Mesenchymal stem cell (in vitro differentiated cells and primary cell): Measurements from ENCODE around the gene JMY.

Experiments
- DNase-seq: peaks from one replicate; pipeline ENCODE4 v3.0.0-alpha.2; 2013
- H2AFZ ChIP-seq: one replicate; pipeline ENCODE4 v1.6.1; 2013; ENCODE audit warnings: low read depth, mild to moderate bottlenecking, control low read depth, inconsistent platforms, low read length, moderate library complexity
- H2AK5ac ChIP-seq: 2 replicates; pipeline ENCODE4 v1.6.1; 2013; ENCODE audit warnings: low read length, moderate library complexity, mild to moderate bottlenecking, inconsistent platforms; ENCODE audit not compliant: severe bottlenecking
- H2BK120ac ChIP-seq: one replicate; pipeline ENCODE4 v1.6.1; 2013; ENCODE audit warnings: low read depth, mild to moderate bottlenecking, inconsistent platforms, low read length, moderate library complexity
- H2BK12ac ChIP-seq, 2 experiments: one replicate each; pipeline ENCODE4 v1.6.1; 2013; ENCODE audit warnings: inconsistent platforms in 2 of 2, low read length in 2 of 2, mild to moderate bottlenecking in 2 of 2, moderate library complexity in 2 of 2, control low read depth in 1 of 2
- H2BK15ac ChIP-seq: one replicate; pipeline ENCODE4 v1.6.1; 2013; ENCODE audit warnings: mild to moderate bottlenecking, low read depth, inconsistent platforms; ENCODE audit not compliant: poor library complexity, severe bottlenecking
- H2BK5ac ChIP-seq: 2 replicates; pipeline ENCODE4 v1.6.1; 2013; ENCODE audit warnings: low read depth, mild to moderate bottlenecking, low read length, control low read depth, inconsistent platforms; ENCODE audit not compliant: poor library complexity, severe bottlenecking
- H3K14ac ChIP-seq, 2 experiments: one replicate each; pipeline ENCODE4 v1.6.1; 2013; ENCODE audit warnings: inconsistent platforms in 2 of 2, low read length in 2 of 2, control low read depth in 1 of 2, mild to moderate bottlenecking in 1 of 2, moderate library complexity in 1 of 2
- H3K18ac ChIP-seq, 2 experiments: one replicate each; pipeline ENCODE4 v1.6.1; 2013; ENCODE audit warnings: inconsistent platforms in 2 of 2, low read length in 2 of 2, control low read depth in 1 of 2, low read depth in 1 of 2, mild to moderate bottlenecking in 1 of 2
- H3K23ac ChIP-seq, 2 experiments: one replicate each; pipeline ENCODE4 v1.6.1; 2013; ENCODE audit warnings: inconsistent platforms in 2 of 2, low read length in 2 of 2, mild to moderate bottlenecking in 2 of 2, moderate library complexity in 2 of 2, control low read depth in 1 of 2
- H3K27ac ChIP-seq: 2 replicates; pipeline ENCODE4 v1.5.1; 2013; ENCODE audit warnings: mild to moderate bottlenecking, moderate library complexity, low read length, control low read depth, inconsistent platforms; ENCODE audit not compliant: poor library complexity, severe bottlenecking
- H3K27me3 ChIP-seq, 2 experiments: 2 replicates each; pipeline versions ENCODE4 v1.6.1 to v1.7.0; 2013; ENCODE audit warnings: low read length in 2 of 2, mild to moderate bottlenecking in 2 of 2, moderate library complexity in 2 of 2, control low read depth in 1 of 2, inconsistent platforms in 1 of 2; ENCODE audit not compliant: control insufficient read depth in 1 of 2, insufficient read depth in 1 of 2
- H3K36me3 ChIP-seq, 2 experiments: 2 replicates each; pipeline versions ENCODE4 v1.6.1 to v1.7.0; 2013; ENCODE audit warnings: low read length in 2 of 2, control low read depth in 1 of 2, inconsistent platforms in 1 of 2, low read depth in 1 of 2, mild to moderate bottlenecking in 1 of 2; ENCODE audit not compliant: insufficient read depth in 2 of 2, control insufficient read depth in 1 of 2
- H3K4ac ChIP-seq, 2 experiments: one replicate each; pipeline ENCODE4 v1.6.1; 2013; ENCODE audit warnings: inconsistent platforms in 2 of 2, low read length in 2 of 2, mild to moderate bottlenecking in 2 of 2, moderate library complexity in 2 of 2, control low read depth in 1 of 2, low read depth in 1 of 2
- H3K4me1 ChIP-seq: 2 replicates; pipeline ENCODE4 v1.6.1; 2013; ENCODE audit warnings: low read depth, low read length, control low read depth; ENCODE audit not compliant: control insufficient read depth, insufficient read depth
- H3K4me2 ChIP-seq: 2 replicates; pipeline ENCODE4 v1.6.1; 2013; ENCODE audit warnings: low read length, mild to moderate bottlenecking, inconsistent platforms; ENCODE audit not compliant: poor library complexity, severe bottlenecking
- H3K4me3 ChIP-seq, 2 experiments: 2 replicates each; pipeline versions ENCODE4 v1.5.1 to v1.7.0; 2013; ENCODE audit warnings: low read length in 2 of 2, mild to moderate bottlenecking in 2 of 2, control low read depth in 1 of 2, low read depth in 1 of 2; ENCODE audit not compliant: insufficient read depth in 1 of 2
- H3K79me1 ChIP-seq: replicated peaks from 2 replicates; pipeline ENCODE4 v1.6.1; 2013; ENCODE audit warnings: mild to moderate bottlenecking, control low read depth, low read length, inconsistent platforms; ENCODE audit not compliant: poor library complexity, severe bottlenecking
- H3K9ac ChIP-seq: 2 replicates; pipeline ENCODE4 v1.7.0; 2013; ENCODE audit warnings: mild to moderate bottlenecking, low read length, moderate library complexity
- H3K9me3 ChIP-seq: 2 replicates; pipeline ENCODE4 v1.7.0; 2013; ENCODE audit warnings: mild to moderate bottlenecking, low read length; ENCODE audit not compliant: control insufficient read depth
- H4K8ac ChIP-seq: one replicate; pipeline ENCODE4 v1.6.1; 2013; ENCODE audit warnings: inconsistent platforms, mild to moderate bottlenecking, low read length, moderate library complexity
- H4K91ac ChIP-seq: one replicate; pipeline ENCODE4 v1.6.1; 2013; ENCODE audit warnings: mild to moderate bottlenecking, low read length, inconsistent platforms
- WGBS: methylation state at CpG from one replicate; pipeline ENCODE4 v1.1.7; 2013; ENCODE audit warnings: mixed read lengths; 5-methylcytosine and 5-hydroxymethylcytosine counted together

Gene JMY

DNA sequence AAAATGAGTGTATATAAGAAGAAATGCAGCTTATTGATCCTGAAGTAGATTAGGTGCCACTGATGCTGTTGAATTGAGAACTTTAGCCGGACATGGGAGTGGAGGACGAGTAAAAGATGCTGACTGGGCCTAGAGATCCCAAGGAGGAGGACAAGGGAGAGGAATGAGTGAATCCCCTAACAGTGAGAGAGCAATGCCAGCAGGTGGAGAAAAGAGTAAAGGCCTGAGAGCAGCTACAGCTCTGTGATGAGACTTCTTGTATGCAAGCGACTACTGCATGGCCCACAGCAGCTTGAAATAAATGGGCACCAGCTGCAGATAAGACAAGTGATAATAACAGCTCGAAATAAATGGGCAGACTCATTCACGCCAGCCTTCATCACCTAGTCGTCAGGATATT is 44.5 kb upstream of the JMY start:
- H3K4me2 ChIP-seq, result no peak overlapping the region
- no peak overlapping the region for H3K27ac ChIP-seq
- no peak overlapping the region for H3K18ac ChIP-seq
- H4K91ac ChIP-seq, result no peak overlapping the region
- no peaks in the 10 kb centered on the region for H3K4me1 ChIP-seq
- no peak overlapping the region for H2BK12ac ChIP-seq
- no peaks in the 10 kb centered on the region for H3K36me3 ChIP-seq
- H3K4me3 ChIP-seq, result no peak overlapping the region
- no peak overlapping the region for H3K9ac ChIP-seq
- no peak overlapping the region for H3K23ac ChIP-seq
- H3K79me1 ChIP-seq, result no peaks in the 10 kb centered on the region
- no peak overlapping the region for H2BK5ac ChIP-seq
- H4K8ac ChIP-seq, result no peak overlapping the region
- H2BK15ac ChIP-seq, result no peak overlapping the region
- H3K14ac ChIP-seq, result no peak overlapping the region
- H2BK120ac ChIP-seq, result no peak overlapping the region
- H3K4ac ChIP-seq, result no peak overlapping the region
- no peak for DNase-seq
- H2AK5ac ChIP-seq, result no peak overlapping the region
- no peak overlapping the region for H2AFZ ChIP-seq
- no peaks in the 10 kb centered on the region for H3K9me3 ChIP-seq
- WGBS, result 89% methylated on average over 6 of the region's 6 CpGs
- no peaks in the 10 kb centered on the region for H3K27me3 ChIP-seq

DNA sequence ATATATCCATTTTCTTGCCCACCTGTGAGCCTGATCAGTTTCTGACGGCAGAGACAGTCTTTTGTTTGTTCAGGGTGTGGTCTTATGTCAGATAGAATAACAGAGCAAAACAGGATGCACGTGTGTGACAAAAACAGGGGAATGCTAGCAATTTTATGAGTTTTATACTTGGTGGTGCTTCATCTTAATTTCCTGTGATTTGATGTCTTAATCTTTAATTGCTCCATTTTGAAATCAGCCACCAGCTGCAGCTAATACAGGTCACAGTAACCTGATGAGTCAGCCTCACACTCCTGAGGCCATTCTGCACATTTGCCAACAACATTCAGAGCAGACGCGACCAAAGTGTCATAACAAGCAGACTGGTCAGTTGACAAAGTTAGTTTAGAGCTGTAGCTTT is 42.3 kb upstream of the JMY start:
- Histone ChIP-seq H3K27ac (no peak overlapping the region), H2AFZ (no peak overlapping the region), H3K36me3 (no peaks in the 10 kb centered on the region), H3K4me3 (no peak overlapping the region), H2AK5ac (no peak overlapping the region), H3K23ac (no peak overlapping the region), H3K4me1 (no peaks in the 10 kb centered on the region), H3K4me2 (no peak overlapping the region), H2BK5ac (no peak overlapping the region), H3K79me1 (no peaks in the 10 kb centered on the region), H3K14ac (no peak overlapping the region), H4K8ac (no peak overlapping the region), H2BK15ac (no peak overlapping the region), H3K27me3 (no peaks in the 10 kb centered on the region), H3K9ac (no peak overlapping the region), H3K9me3 (no peaks in the 10 kb centered on the region), H2BK12ac (no peak overlapping the region), H3K18ac (no peak overlapping the region), H4K91ac (no peak overlapping the region), H2BK120ac (no peak overlapping the region), H3K4ac (no peak overlapping the region)
- WGBS, result 93% methylated on average over 4 of the region's 4 CpGs
- no peak for DNase-seq

DNA sequence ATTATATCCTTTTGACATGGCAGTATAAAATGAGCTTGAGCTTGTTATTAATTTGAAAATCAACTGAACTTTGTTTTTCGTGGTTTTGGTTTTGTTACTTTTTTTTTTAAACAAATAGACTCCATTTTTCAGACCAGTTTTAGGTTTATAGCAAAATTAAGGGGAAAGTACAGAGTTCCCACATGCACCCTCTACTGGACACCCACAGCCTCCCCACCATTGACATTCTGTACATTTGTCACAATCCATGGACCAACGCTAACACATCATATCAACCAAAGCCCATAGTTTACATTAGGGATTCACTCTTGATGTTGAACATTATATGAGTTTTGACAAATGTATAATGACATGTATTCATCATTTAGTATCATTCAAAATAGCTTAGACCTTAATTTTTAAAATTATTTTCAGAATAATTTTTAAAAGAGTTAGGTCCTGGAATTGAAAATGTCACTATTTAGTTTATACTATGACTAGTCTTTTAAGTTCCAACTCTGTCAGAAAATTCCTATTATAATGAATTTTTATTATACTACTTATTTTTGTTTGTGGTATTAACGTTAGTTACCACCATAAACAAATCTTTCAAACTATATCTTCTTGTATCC is 35.3 kb upstream of the JMY start:
- H2BK15ac ChIP-seq, result no peak overlapping the region
- no peaks in the 10 kb centered on the region for H3K79me1 ChIP-seq
- no peak overlapping the region for H2AFZ ChIP-seq
- no peak overlapping the region for H4K91ac ChIP-seq
- no peaks in the 10 kb centered on the region for H3K36me3 ChIP-seq
- H3K18ac ChIP-seq, result no peak overlapping the region
- H3K9ac ChIP-seq, result no peak overlapping the region
- no peak overlapping the region for H2BK5ac ChIP-seq
- H3K4me2 ChIP-seq, result no peak overlapping the region
- no peak overlapping the region for H2BK12ac ChIP-seq
- H3K9me3 ChIP-seq, result no peaks in the 10 kb centered on the region
- no peaks in the 10 kb centered on the region for H3K27me3 ChIP-seq
- H3K4ac ChIP-seq, result no peak overlapping the region
- peak; percentile 16 for DNase-seq
- H3K4me3 ChIP-seq, result no peak overlapping the region
- H2AK5ac ChIP-seq, result no peak overlapping the region
- no peak overlapping the region for H3K14ac ChIP-seq
- H3K23ac ChIP-seq, result no peak overlapping the region
- H3K4me1 ChIP-seq, result peaks cover 2% of the 10 kb centered on the region
- WGBS, result no CpG with 5 or more reads among the region's 3 CpGs
- H3K27ac ChIP-seq, result no peak overlapping the region
- H4K8ac ChIP-seq, result no peak overlapping the region
- H2BK120ac ChIP-seq, result no peak overlapping the region

DNA sequence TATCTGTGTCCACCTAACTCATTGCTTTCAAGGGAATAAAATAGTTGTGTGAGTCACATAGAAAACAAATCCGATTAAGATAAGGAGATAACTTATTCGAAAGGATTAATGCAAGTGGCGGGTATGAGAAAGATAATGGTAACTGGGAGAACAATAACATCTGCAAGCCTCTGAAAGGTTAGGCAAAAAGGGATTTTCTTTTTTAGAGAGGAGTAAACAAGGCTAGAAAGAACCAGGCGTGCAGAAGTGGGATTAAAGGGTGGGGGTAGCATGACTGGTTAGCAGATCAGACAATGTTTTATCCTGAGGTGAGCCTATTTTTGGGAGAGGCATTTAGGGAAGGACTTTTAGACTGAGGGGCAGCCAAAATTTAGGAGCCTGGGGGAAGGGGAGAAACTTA is 34.7 kb upstream of the JMY start:
- no peak overlapping the region for H3K4me2 ChIP-seq
- 75% methylated on average over 4 of the region's 4 CpGs for WGBS
- no peak overlapping the region for H2BK5ac ChIP-seq
- no peak overlapping the region for H2BK15ac ChIP-seq
- no peak overlapping the region for H3K4me3 ChIP-seq
- no peak overlapping the region for H2BK120ac ChIP-seq
- H2AFZ ChIP-seq, result no peak overlapping the region
- H3K14ac ChIP-seq, result no peak overlapping the region
- no peak overlapping the region for H3K9ac ChIP-seq
- H3K27ac ChIP-seq, result no peak overlapping the region
- no peak overlapping the region for H2BK12ac ChIP-seq
- H2AK5ac ChIP-seq, result no peak overlapping the region
- no peak overlapping the region for H3K23ac ChIP-seq
- no peaks in the 10 kb centered on the region for H3K36me3 ChIP-seq
- no peak overlapping the region for H4K8ac ChIP-seq
- no peak overlapping the region for H3K18ac ChIP-seq
- H3K27me3 ChIP-seq, result no peaks in the 10 kb centered on the region
- no peak for DNase-seq
- H3K4me1 ChIP-seq, result peaks cover 2% of the 10 kb centered on the region
- no peaks in the 10 kb centered on the region for H3K9me3 ChIP-seq
- no peak overlapping the region for H3K4ac ChIP-seq
- no peaks in the 10 kb centered on the region for H3K79me1 ChIP-seq
- H4K91ac ChIP-seq, result no peak overlapping the region
